ENCODE results near the gene TAF12.

Gene TAF12

GRCh38 chr1:28631713-28632112, 11.2 kb downstream of the TAF12 start:
- no peak for DNase-seq (ENCODE audit: low read depth, low spot score)
- ChIA-PET POLR2A (no interaction called here), CTCF (no interaction called here)
- TF ChIP-seq, protein P1, sequence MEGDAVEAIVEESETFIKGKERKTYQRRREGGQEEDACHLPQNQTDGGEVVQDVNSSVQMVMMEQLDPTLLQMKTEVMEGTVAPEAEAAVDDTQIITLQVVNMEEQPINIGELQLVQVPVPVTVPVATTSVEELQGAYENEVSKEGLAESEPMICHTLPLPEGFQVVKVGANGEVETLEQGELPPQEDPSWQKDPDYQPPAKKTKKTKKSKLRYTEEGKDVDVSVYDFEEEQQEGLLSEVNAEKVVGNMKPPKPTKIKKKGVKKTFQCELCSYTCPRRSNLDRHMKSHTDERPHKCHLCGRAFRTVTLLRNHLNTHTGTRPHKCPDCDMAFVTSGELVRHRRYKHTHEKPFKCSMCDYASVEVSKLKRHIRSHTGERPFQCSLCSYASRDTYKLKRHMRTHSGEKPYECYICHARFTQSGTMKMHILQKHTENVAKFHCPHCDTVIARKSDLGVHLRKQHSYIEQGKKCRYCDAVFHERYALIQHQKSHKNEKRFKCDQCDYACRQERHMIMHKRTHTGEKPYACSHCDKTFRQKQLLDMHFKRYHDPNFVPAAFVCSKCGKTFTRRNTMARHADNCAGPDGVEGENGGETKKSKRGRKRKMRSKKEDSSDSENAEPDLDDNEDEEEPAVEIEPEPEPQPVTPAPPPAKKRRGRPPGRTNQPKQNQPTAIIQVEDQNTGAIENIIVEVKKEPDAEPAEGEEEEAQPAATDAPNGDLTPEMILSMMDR (IDR thresholded peaks at IDR 0.05; ENCODE audit: insufficient read depth, low read length, missing control alignments) = no peak
- H3K4me3 ChIP-seq (ENCODE audit: low read depth, low read length) = no peak overlapping the region

GRCh38 chr1:28613175-28613574, 29.7 kb downstream of the TAF12 start:
- no peak overlapping the region for H3K4me3 ChIP-seq (ENCODE audit: low read depth, low read length)
- DNase-seq (ENCODE audit: low read depth, low spot score) = no peak
- ChIA-PET CTCF (interaction anchor here (8.8 kb wide), 1 partner anchor 10 kb away, joined by 61 read pairs; no protein-coding TSS in a partner anchor), POLR2A (interaction anchor here (0.9 kb wide), 1 partner anchor 31 kb away, joined by 3 read pairs; no protein-coding TSS in a partner anchor)
- TF ChIP-seq, protein P1 (IDR thresholded peaks at IDR 0.05; ENCODE audit: insufficient read depth, low read length, missing control alignments) = no peak

DNA sequence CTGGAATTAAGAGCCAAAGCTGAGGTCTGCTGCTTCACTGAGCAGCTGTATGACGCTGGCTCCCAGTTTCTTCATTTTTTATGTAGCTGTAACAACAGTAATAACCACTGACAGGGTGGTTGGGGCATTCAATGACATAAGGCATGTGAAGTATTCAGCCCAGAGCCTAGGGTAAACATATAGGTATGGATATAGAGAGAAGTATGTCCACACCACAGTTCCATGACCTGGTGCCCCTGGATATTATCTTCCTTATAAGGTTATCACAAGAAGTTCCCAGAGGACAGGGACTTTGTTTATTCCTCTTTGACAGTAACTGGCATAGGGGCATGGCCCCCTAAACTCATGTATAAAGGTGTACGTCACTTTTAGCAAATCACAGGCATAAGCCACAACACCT, 36.1 kb downstream of the TAF12 start:
- no peak overlapping the region for H3K4me3 ChIP-seq (ENCODE audit: low read depth, low read length)
- ChIA-PET POLR2A (no interaction called here), CTCF (interaction anchor here (3.4 to 7.0 kb wide), 3 partner anchors 14 to 246 kb away, joined by 10 to 144 read pairs (median 114); no protein-coding TSS in a partner anchor)
- DNase-seq (ENCODE audit: low read depth, low spot score) = no peak
- TF ChIP-seq, protein P1 (IDR thresholded peaks at IDR 0.05; ENCODE audit: insufficient read depth, low read length, missing control alignments) = no peak

GRCh38 chr1:28604962-28605361, 37.9 kb downstream of the TAF12 start:
- CTCF ChIA-PET = interaction anchor here (0.6 to 7.0 kb wide), 12 partner anchors 10 to 396 kb away, joined by 3 to 144 read pairs (median 18); no protein-coding TSS in a partner anchor
- POLR2A ChIA-PET = interaction anchor here (1.4 to 5.2 kb wide), 2 partner anchors 24 to 88 kb away, joined by 4 to 30 read pairs; no protein-coding TSS in a partner anchor
- H3K4me3 ChIP-seq (ENCODE audit: low read depth, low read length) = no peak overlapping the region
- TF ChIP-seq, protein P1 (IDR thresholded peaks at IDR 0.05; ENCODE audit: insufficient read depth, low read length, missing control alignments) = no peak
- DNase-seq (ENCODE audit: low read depth, low spot score) = no peak

GRCh38 chr1:28604411-28604810, 38.5 kb downstream of the TAF12 start:
- CTCF ChIA-PET = interaction anchor here (0.6 to 7.0 kb wide), 18 partner anchors 10 to 514 kb away, joined by 3 to 144 read pairs (median 6); partner anchors contain the start of gene YTHDF2
- DNase-seq (ENCODE audit: low read depth, low spot score) = no peak
- no peak overlapping the region for H3K4me3 ChIP-seq (ENCODE audit: low read depth, low read length)
- POLR2A ChIA-PET = interaction anchor here (0.6 to 5.2 kb wide), 3 partner anchors 23 to 88 kb away, joined by 3 to 30 read pairs (median 4); no protein-coding TSS in a partner anchor
- TF ChIP-seq, protein P1 (IDR thresholded peaks at IDR 0.05; ENCODE audit: insufficient read depth, low read length, missing control alignments) = no peak

DNA sequence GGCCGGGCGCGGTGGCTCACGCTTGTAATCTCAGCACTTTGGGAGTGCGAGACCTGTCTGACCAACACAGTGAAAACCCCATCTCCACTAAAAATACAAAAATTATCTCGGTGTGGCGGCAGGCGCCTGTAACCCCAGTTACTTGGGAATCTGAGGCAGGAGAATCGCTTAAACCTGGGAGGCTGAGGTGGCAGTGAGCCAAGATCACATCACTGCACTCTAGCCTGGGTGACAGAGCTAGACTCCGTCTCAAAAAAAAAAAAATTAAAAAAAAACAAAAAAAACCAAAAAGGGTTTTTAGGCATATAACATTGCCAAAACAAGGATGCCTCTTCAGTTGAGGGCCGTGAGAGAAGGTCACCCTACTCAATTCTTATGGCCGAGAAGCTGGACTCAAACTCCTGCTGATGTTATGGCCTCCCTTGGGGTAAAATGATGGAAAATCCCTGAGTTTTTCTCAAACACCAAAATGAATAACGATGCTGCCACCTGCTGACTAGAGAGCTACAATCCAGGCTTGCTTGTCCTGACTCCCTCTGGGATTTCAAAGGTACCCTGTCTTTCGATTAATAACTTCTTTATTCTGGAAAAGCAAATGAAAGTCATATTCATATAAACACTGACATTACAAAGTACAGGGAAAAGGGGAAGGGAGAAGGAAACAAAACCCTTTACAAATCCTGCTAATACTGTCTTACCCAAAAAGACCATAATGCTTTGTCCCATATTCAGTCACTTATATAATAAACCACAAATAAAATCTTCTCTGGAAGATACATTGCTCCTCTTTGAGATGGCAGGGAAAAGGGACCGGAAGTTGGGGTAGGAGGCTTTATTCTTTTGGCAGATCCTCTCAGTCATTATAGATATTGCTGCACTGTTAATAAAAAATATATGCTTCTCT, 40.1 kb downstream of the TAF12 start:
- DNase-seq (ENCODE audit: low read depth, low spot score) = peak; percentile 42
- TF ChIP-seq, protein P1 (IDR thresholded peaks at IDR 0.05; ENCODE audit: insufficient read depth, low read length, missing control alignments) = peak; percentile 57
- ChIA-PET CTCF (interaction anchor here (0.7 to 7.0 kb wide), 41 partner anchors 10 to 513 kb away, joined by 3 to 144 read pairs (median 6); partner anchors contain the start of genes ATP5IF1, RAB42 and TAF12), POLR2A (interaction anchor here (0.6 to 5.2 kb wide), 6 partner anchors 22 to 94 kb away, joined by 3 to 56 read pairs (median 16); no protein-coding TSS in a partner anchor)
- H3K4me3 ChIP-seq (ENCODE audit: low read depth, low read length) = no peak overlapping the region

All from AG04449 (cell line).